COLO668 (cell line): ENCODE data around the gene HSFX3.
"Not testable (repeated sequence)": the region's sequence is repeated elsewhere in the genome, so short reads cannot be mapped to it uniquely, and the experiment has no call there.

Experiments
- DNase-seq: peaks from one replicate; lab custom pipeline; 2025; ENCODE audit not compliant: unreplicated experiment; lab: John Stamatoyannopoulos, UW

The HSFX3 gene

DNA sequence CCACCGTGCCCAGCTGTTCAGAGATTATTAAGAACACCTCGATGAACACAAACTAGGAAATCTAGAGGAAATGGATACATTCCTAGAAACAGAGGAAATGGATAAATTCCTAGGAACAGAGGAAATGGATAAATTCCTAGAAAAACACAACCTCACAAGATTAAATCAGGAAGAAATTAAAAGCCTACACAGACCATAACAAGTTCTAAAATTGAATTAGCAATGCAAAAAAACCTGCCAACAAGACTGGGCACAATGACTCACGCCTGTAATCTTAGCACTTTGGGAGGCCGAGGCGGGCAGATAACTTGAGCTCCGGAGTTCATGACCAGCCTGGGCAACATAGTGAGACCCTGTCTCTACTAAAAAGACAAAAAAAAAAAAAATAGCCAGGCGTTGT, 31.5 kb downstream of the HSFX3 start:
- DNase-seq, result no peak

- no peak for DNase-seq
These were observed 32.4 kb downstream of the HSFX3 start for GRCh38 chrX:149517308-149517707.

GRCh38 chrX:149516604-149517003, 33.1 kb downstream of the HSFX3 start:
- no peak for DNase-seq

DNA sequence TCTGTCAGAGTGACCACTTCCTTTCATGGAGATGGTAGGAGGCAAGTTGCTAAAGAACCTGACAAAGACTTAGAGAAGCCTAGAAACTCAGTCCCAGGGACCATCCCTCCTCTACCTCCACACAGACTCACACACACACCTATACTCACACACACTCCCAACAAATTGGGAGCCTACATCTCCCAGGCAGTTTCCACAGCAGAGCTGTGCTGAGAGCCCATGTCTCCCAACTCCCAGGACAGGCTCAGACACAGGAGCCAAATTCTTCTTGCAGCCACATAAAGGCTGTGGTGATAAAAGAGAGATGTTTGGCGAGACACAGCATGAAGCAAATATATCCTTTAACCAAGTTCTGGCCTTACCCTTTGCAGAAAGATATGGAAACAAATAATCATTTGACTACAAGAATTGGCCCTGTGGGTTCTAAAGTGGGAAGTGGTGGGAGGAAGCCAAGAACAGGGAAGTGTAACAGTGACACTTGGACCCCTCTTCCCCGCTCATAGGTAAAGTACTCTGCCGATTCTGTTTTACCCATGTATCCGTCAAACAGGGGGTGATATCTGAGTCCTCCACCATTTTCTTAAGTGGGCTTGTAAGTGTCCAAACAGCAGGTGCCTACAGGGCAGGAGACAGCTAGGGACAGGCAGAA, 33.6 kb downstream of the HSFX3 start:
- no peak for DNase-seq

- DNase-seq, result no peak
These were observed 35.8 kb downstream of the HSFX3 start for GRCh38 chrX:149513825-149514428.

GRCh38 chrX:149512225-149512885, 37.4 kb downstream of the HSFX3 start:
- peak; percentile 49 for DNase-seq

GRCh38 chrX:149511081-149511480, 38.6 kb downstream of the HSFX3 start:
- DNase-seq, result no peak

DNA sequence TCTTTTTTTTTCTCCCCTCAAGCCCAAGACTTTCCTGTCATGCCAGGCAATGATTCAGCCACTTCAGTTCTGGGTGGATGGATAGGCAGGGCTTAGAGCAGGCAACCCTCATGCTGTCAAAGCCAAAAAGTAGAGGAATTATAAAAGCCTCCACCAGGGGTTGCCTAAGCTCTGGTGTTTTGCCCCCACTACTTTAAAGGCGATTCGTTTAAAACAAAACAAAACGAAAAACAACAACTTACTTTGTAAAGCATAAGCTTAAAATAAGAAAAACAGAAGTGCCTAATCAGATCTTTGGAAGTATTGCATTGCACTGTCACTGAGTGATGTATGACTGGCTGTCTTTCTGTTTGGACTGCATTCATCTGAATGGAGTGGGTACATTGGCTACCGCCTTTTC, 39.3 kb downstream of the HSFX3 start:
- no peak for DNase-seq

- no peak for DNase-seq
These were observed 41.3 kb downstream of the HSFX3 start for GRCh38 chrX:149508467-149508866.

DNA sequence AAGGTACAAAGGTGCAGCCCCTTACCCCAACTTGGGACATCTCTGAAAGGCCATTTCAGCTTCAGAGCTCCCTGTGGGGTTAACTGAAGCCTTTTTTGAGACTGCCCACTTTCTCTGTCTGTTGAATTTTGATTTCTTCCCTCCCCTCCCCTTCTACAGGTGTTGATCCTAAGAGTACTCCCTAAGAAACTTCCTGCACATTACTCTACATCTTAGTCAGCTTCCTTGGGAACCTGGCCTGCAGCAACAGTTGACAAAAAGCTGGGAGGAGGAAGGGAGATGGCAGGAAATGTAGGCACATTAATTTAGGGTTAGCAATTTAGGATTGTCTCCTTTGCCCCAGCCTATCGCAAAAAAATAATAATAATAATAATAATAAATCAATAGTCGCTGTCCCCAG, 43.4 kb downstream of the HSFX3 start:
- DNase-seq, result no peak

GRCh38 chrX:149505671-149506070, 44.1 kb downstream of the HSFX3 start:
- no peak for DNase-seq

DNA sequence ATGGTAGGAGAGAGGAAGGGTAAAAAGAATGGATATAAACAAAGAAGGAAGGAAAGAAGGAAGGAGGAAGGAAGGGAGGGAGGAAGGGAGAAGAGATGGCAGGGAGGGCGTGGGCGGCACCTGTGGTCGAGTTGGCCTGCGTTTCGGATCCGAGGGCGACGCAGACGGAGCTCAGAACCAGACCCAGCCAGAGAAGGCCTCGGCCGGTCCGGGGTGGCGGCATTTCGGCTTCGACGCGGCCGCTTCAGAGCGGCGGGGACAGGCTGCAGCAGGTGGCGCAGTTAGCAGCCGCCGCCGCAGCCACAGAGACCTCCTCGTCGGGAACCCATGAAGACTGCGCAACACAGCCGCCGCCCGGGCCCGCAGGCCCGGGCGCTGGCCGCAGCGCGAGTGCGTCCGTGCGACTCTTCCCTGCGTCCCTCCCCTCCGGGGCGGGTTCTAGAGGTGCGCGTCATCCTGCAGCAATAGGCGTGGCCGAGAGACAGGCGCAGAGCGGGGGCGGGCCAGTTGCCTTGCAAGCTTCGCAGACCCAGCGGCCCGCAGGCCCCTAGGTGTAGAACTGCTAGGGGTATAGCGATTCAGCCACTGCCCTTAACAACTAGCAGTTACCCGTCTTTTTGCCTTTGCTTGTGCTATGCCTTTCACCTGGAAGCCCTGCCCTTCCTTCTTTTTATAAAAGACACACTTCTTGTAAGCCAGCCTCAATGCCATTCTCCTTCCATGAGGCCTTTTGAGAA, 44.6 kb downstream of the HSFX3 start, which contains the start of gene IDS:
Gene IDS, minus strand, starts transcription at position 392 of the 737 bp plus-strand sequence. Its CDS starts 169 bp downstream, at position 223.
- DNase-seq, result peak; percentile 95

GRCh38 chrX:149504226-149504914, 45.4 kb downstream of the HSFX3 start:
- peak; percentile 77 for DNase-seq

GRCh38 chrX:149503446-149503845, 46.3 kb downstream of the HSFX3 start:
- DNase-seq, result peak; percentile 43

GRCh38 chrX:149502923-149503322, 46.8 kb downstream of the HSFX3 start:
- DNase-seq, result not testable (repeated sequence)

- DNase-seq, result no peak
These were observed 50.0 kb downstream of the HSFX3 start for GRCh38 chrX:149499766-149500165.

DNA sequence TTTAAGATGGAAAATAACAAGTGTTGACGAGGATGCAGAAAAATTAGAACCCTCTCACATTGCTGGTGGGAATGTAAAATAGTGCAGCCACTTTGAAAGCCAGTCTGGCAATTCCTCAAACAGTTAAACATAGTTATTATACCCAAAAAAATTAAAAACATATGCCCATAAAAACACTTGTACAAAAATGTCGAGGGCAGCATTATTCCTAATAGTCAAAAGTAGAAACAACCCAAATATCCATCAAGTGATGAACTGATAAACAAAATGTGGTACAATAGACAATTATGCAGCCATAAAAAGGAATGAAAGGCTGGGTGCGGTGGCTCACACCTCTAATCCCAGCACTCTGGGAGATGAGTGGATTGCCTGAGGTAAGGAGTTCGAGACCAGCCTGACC, 51.0 kb downstream of the HSFX3 start:
- DNase-seq, result no peak
